Mesenchymal stem cell (in vitro differentiated cells and primary cell): Measurements from ENCODE around the gene SLC3A2.

Source experiments
- DNase-seq: peaks from one replicate; pipeline ENCODE4 v3.0.0-alpha.2; 2013
- H2AFZ ChIP-seq: one replicate; pipeline ENCODE4 v1.6.1; 2013; ENCODE audit warnings: low read depth, mild to moderate bottlenecking, control low read depth, inconsistent platforms, low read length, moderate library complexity
- H2AK5ac ChIP-seq: 2 replicates; pipeline ENCODE4 v1.6.1; 2013; ENCODE audit warnings: low read length, moderate library complexity, mild to moderate bottlenecking, inconsistent platforms; ENCODE audit not compliant: severe bottlenecking
- H2BK120ac ChIP-seq: one replicate; pipeline ENCODE4 v1.6.1; 2013; ENCODE audit warnings: low read depth, mild to moderate bottlenecking, inconsistent platforms, low read length, moderate library complexity
- H2BK12ac ChIP-seq, 2 experiments: one replicate each; pipeline ENCODE4 v1.6.1; 2013; ENCODE audit warnings: inconsistent platforms in 2 of 2, low read length in 2 of 2, mild to moderate bottlenecking in 2 of 2, moderate library complexity in 2 of 2, control low read depth in 1 of 2
- H2BK15ac ChIP-seq: one replicate; pipeline ENCODE4 v1.6.1; 2013; ENCODE audit warnings: mild to moderate bottlenecking, low read depth, inconsistent platforms; ENCODE audit not compliant: poor library complexity, severe bottlenecking
- H2BK5ac ChIP-seq: 2 replicates; pipeline ENCODE4 v1.6.1; 2013; ENCODE audit warnings: low read depth, mild to moderate bottlenecking, low read length, control low read depth, inconsistent platforms; ENCODE audit not compliant: poor library complexity, severe bottlenecking
- H3K14ac ChIP-seq, 2 experiments: one replicate each; pipeline ENCODE4 v1.6.1; 2013; ENCODE audit warnings: inconsistent platforms in 2 of 2, low read length in 2 of 2, control low read depth in 1 of 2, mild to moderate bottlenecking in 1 of 2, moderate library complexity in 1 of 2
- H3K18ac ChIP-seq, 2 experiments: one replicate each; pipeline ENCODE4 v1.6.1; 2013; ENCODE audit warnings: inconsistent platforms in 2 of 2, low read length in 2 of 2, control low read depth in 1 of 2, low read depth in 1 of 2, mild to moderate bottlenecking in 1 of 2
- H3K23ac ChIP-seq, 2 experiments: one replicate each; pipeline ENCODE4 v1.6.1; 2013; ENCODE audit warnings: inconsistent platforms in 2 of 2, low read length in 2 of 2, mild to moderate bottlenecking in 2 of 2, moderate library complexity in 2 of 2, control low read depth in 1 of 2
- H3K27ac ChIP-seq: 2 replicates; pipeline ENCODE4 v1.5.1; 2013; ENCODE audit warnings: mild to moderate bottlenecking, moderate library complexity, low read length, control low read depth, inconsistent platforms; ENCODE audit not compliant: poor library complexity, severe bottlenecking
- H3K27me3 ChIP-seq, 2 experiments: 2 replicates each; pipeline versions ENCODE4 v1.6.1 to v1.7.0; 2013; ENCODE audit warnings: low read length in 2 of 2, mild to moderate bottlenecking in 2 of 2, moderate library complexity in 2 of 2, control low read depth in 1 of 2, inconsistent platforms in 1 of 2; ENCODE audit not compliant: control insufficient read depth in 1 of 2, insufficient read depth in 1 of 2
- H3K36me3 ChIP-seq, 2 experiments: 2 replicates each; pipeline versions ENCODE4 v1.6.1 to v1.7.0; 2013; ENCODE audit warnings: low read length in 2 of 2, control low read depth in 1 of 2, inconsistent platforms in 1 of 2, low read depth in 1 of 2, mild to moderate bottlenecking in 1 of 2; ENCODE audit not compliant: insufficient read depth in 2 of 2, control insufficient read depth in 1 of 2
- H3K4ac ChIP-seq, 2 experiments: one replicate each; pipeline ENCODE4 v1.6.1; 2013; ENCODE audit warnings: inconsistent platforms in 2 of 2, low read length in 2 of 2, mild to moderate bottlenecking in 2 of 2, moderate library complexity in 2 of 2, control low read depth in 1 of 2, low read depth in 1 of 2
- H3K4me1 ChIP-seq: 2 replicates; pipeline ENCODE4 v1.6.1; 2013; ENCODE audit warnings: low read depth, low read length, control low read depth; ENCODE audit not compliant: control insufficient read depth, insufficient read depth
- H3K4me2 ChIP-seq: 2 replicates; pipeline ENCODE4 v1.6.1; 2013; ENCODE audit warnings: low read length, mild to moderate bottlenecking, inconsistent platforms; ENCODE audit not compliant: poor library complexity, severe bottlenecking
- H3K4me3 ChIP-seq, 2 experiments: 2 replicates each; pipeline versions ENCODE4 v1.5.1 to v1.7.0; 2013; ENCODE audit warnings: low read length in 2 of 2, mild to moderate bottlenecking in 2 of 2, control low read depth in 1 of 2, low read depth in 1 of 2; ENCODE audit not compliant: insufficient read depth in 1 of 2
- H3K79me1 ChIP-seq: replicated peaks from 2 replicates; pipeline ENCODE4 v1.6.1; 2013; ENCODE audit warnings: mild to moderate bottlenecking, control low read depth, low read length, inconsistent platforms; ENCODE audit not compliant: poor library complexity, severe bottlenecking
- H3K9ac ChIP-seq: 2 replicates; pipeline ENCODE4 v1.7.0; 2013; ENCODE audit warnings: mild to moderate bottlenecking, low read length, moderate library complexity
- H3K9me3 ChIP-seq: 2 replicates; pipeline ENCODE4 v1.7.0; 2013; ENCODE audit warnings: mild to moderate bottlenecking, low read length; ENCODE audit not compliant: control insufficient read depth
- H4K8ac ChIP-seq: one replicate; pipeline ENCODE4 v1.6.1; 2013; ENCODE audit warnings: inconsistent platforms, mild to moderate bottlenecking, low read length, moderate library complexity
- H4K91ac ChIP-seq: one replicate; pipeline ENCODE4 v1.6.1; 2013; ENCODE audit warnings: mild to moderate bottlenecking, low read length, inconsistent platforms
- WGBS: methylation state at CpG from one replicate; pipeline ENCODE4 v1.1.7; 2013; ENCODE audit warnings: mixed read lengths; 5-methylcytosine and 5-hydroxymethylcytosine counted together

SLC3A2 gene

DNA sequence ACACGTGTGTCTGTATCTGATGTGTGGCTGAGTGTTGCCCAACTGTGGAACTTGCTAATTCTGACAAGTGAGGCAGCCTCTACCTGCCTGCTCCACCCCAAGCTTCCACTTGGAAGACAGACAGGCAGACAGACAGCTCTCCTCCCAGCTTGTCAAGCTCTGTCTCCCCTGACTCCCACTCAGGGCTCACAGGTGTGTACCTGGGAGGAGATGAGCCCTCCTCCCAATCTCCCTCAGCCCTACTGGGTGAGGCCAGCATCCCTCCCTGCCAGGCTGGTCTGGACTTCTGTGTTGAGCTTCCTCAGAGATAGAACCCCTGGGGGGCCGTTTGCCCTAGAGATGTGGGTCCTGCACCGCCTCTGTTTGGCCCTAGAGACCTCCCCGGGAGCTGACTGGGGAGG, 41.5 kb downstream of the SLC3A2 start:
- H3K36me3 ChIP-seq: no peaks in the 10 kb centered on the region
- H2BK120ac ChIP-seq: no peak overlapping the region
- peaks cover 79 to 89% of the 10 kb centered on the region in 2 experiments for H3K27me3 ChIP-seq
- H3K4me2 ChIP-seq: no peak overlapping the region
- H2BK15ac ChIP-seq: no peak overlapping the region
- DNase-seq: no peak
- H2BK5ac ChIP-seq: no peak overlapping the region
- H2AK5ac ChIP-seq: no peak overlapping the region
- no peak overlapping the region for H3K23ac ChIP-seq
- H3K14ac ChIP-seq: no peak overlapping the region
- no peak overlapping the region for H3K9ac ChIP-seq
- H3K9me3 ChIP-seq: no peaks in the 10 kb centered on the region
- no peak overlapping the region for H3K4ac ChIP-seq
- H4K8ac ChIP-seq: no peak overlapping the region
- no peak overlapping the region for H3K18ac ChIP-seq
- H3K27ac ChIP-seq: no peak overlapping the region
- H3K4me1 ChIP-seq: peaks cover 29% of the 10 kb centered on the region
- no peak overlapping the region for H3K4me3 ChIP-seq
- H2BK12ac ChIP-seq: no peak overlapping the region
- H4K91ac ChIP-seq: no peak overlapping the region
- 86% methylated on average over 4 of the region's 4 CpGs for WGBS
- H3K79me1 ChIP-seq: no peaks in the 10 kb centered on the region
- no peak overlapping the region for H2AFZ ChIP-seq

DNA sequence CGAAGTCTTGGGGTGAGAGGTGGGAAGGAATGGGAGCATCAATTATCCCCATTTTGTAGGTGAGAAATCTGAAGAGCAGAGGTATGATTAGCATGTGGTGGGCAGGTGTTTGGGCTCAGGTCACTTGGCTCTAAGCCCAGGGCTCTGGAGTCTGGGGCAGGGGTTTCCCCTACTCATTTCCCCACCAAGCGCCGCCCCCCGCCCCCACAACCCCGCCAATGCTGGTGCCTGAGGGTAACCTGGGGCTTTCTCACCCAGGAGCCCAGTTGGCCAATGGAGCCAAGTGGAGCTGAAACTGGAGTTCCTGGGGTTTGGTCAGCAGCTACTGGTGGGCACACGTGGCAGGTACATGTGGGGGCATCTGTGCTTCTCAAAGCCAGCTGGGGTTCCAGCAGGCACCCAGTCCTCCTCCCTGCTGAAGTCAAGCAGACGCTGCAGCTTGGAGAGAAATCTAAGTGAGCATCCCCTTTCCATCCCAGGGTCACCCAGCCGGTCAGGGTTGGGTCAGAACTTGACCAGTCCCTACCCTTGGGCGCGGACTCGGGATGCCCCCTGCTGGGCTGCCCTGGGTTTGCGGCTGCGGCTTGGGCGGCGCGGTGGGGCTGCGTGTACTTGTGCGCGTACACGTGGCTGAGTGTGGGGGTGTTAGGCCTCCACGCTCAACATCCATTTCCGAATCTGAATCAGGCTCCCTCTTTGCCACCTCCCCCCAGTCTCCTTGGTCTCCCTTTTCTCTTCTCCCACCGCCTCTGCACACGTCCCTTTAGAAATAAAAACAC, 42.1 kb downstream of the SLC3A2 start:
- no peak overlapping the region for H2BK15ac ChIP-seq
- H2BK5ac ChIP-seq: no peak overlapping the region
- no peak overlapping the region for H2AK5ac ChIP-seq
- H3K9ac ChIP-seq: no peak overlapping the region
- WGBS: 30% methylated on average over 11 of the region's 24 CpGs
- H2BK120ac ChIP-seq: no peak overlapping the region
- H3K18ac ChIP-seq: no peak overlapping the region
- H3K23ac ChIP-seq: no peak overlapping the region
- H3K4me2 ChIP-seq: no peak overlapping the region
- no peak overlapping the region for H3K4ac ChIP-seq
- no peak overlapping the region for H2BK12ac ChIP-seq
- no peak overlapping the region for H4K8ac ChIP-seq
- H3K4me3 ChIP-seq: no peak overlapping the region
- H3K36me3 ChIP-seq: no peaks in the 10 kb centered on the region
- H3K27me3 ChIP-seq: peaks cover 84 to 94% of the 10 kb centered on the region in 2 experiments
- H3K79me1 ChIP-seq: no peaks in the 10 kb centered on the region
- H3K27ac ChIP-seq: no peak overlapping the region
- no peaks in the 10 kb centered on the region for H3K9me3 ChIP-seq
- H2AFZ ChIP-seq: no peak overlapping the region
- H3K4me1 ChIP-seq: peaks cover 29% of the 10 kb centered on the region
- H3K14ac ChIP-seq: no peak overlapping the region
- no peak overlapping the region for H4K91ac ChIP-seq
- no peak for DNase-seq

DNA sequence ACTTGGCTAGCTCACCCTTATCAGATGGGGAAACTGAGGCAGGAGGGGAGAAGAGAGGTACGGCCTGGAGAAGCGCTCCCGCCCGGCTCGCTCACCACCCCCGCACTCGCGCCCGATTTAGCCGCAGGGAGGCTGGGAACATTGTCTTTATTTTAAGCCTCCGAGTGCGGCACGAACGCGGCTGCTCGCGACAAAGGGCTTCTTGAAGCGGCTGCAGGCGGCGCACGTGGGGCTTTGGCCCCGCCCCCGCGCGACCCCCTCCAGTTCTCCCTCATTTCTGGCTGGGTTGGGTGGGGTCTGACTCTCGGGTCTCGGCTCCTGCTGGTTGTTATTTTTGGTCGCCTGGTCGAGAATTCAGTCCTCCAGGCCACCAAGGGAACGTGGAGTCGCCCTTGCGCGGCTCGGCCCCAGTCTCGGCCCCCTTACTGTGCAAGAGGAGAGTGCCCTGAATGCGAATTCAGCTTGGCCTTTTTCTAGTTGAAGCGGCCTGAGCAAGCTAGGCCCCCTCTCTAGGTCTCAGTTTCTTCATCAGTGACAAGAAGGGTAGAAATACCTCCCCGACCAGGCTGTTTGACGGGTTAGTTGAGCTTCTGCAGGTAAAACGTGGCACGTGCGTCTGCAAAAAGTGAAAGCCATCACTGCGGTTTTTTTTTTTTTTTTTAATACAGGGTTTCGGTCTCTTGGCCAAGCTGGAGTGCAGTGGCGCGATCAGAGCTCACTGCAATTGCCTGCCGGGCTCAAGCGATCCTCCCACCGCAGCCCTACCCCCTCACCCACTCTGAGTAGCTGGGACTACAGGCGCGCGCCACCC, 43.1 kb downstream of the SLC3A2 start:
- no peak overlapping the region for H2BK120ac ChIP-seq
- peak overlapping the region; percentile 56 to 70 for H3K23ac ChIP-seq
- no peak for DNase-seq
- no peak overlapping the region for H2BK5ac ChIP-seq
- no peak overlapping the region for H3K9ac ChIP-seq
- no peak overlapping the region for H4K91ac ChIP-seq
- H3K4me1 ChIP-seq: peaks cover 29% of the 10 kb centered on the region
- no peak overlapping the region for H3K4me2 ChIP-seq
- 5% methylated on average over 49 of the region's 52 CpGs for WGBS
- no peak overlapping the region for H3K4ac ChIP-seq
- no peaks in the 10 kb centered on the region for H3K79me1 ChIP-seq
- H3K9me3 ChIP-seq: no peaks in the 10 kb centered on the region
- no peaks in the 10 kb centered on the region for H3K36me3 ChIP-seq
- H3K27ac ChIP-seq: no peak overlapping the region
- no peak overlapping the region for H2BK12ac ChIP-seq
- H2BK15ac ChIP-seq: no peak overlapping the region
- H3K4me3 ChIP-seq: peak overlapping the region in 1 of 2 experiments; percentile 59
- no peak overlapping the region for H2AK5ac ChIP-seq
- H3K14ac ChIP-seq: no peak overlapping the region
- peaks cover 89 to 96% of the 10 kb centered on the region in 2 experiments for H3K27me3 ChIP-seq
- no peak overlapping the region for H3K18ac ChIP-seq
- peak overlapping the region; percentile 30 for H4K8ac ChIP-seq
- H2AFZ ChIP-seq: no peak overlapping the region

DNA sequence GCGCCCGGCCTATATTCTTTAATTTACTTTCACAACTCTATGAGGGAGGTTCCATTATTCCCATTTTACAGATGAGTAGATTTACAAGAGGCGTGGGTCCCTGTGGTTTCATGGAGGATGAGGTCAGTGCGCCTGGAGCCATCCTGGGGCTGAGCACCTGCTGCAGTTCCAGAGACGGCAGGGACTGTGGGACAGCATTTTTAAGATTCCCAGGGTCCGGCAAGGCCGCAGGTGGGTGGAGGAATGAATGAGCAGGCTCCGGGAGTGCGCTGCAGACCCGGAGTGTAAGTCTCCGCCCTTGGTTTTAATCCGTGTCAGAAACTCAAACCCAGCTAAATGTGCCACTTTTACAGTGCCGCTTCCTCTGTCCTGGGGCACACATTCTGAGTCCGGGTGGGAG, 44.6 kb downstream of the SLC3A2 start:
- 6% methylated on average over 12 of the region's 14 CpGs for WGBS
- Histone ChIP-seq H3K4ac (no peak overlapping the region), H3K18ac (no peak overlapping the region), H4K8ac (no peak overlapping the region), H2AFZ (no peak overlapping the region), H2BK12ac (no peak overlapping the region), H3K27ac (no peak overlapping the region), H4K91ac (no peak overlapping the region), H3K27me3 (peaks cover 92 to 97% of the 10 kb centered on the region in 2 experiments), H3K14ac (no peak overlapping the region), H3K4me2 (peak overlapping the region; percentile 78), H2BK5ac (no peak overlapping the region), H2BK15ac (no peak overlapping the region), H2BK120ac (no peak overlapping the region), H3K4me1 (peaks cover 29% of the 10 kb centered on the region), H3K4me3 (no peak overlapping the region), H3K9ac (no peak overlapping the region), H3K36me3 (no peaks in the 10 kb centered on the region), H2AK5ac (no peak overlapping the region), H3K79me1 (no peaks in the 10 kb centered on the region), H3K9me3 (no peaks in the 10 kb centered on the region), H3K23ac (no peak overlapping the region)
- no peak for DNase-seq
